ENCODE results near the gene CBX3. TPM values are rescaled to one million over a fixed set of nuclear protein-coding genes. Genes with fewer than 3 reads are reported as not detected.
"Not testable (repeated sequence)": the region's sequence is repeated elsewhere in the genome, so short reads cannot be mapped to it uniquely, and the experiment has no call there.

Gene CBX3
- total RNA-seq, 4 donors from 2014 or later, result 61.1 to 92.1 (median 83.3) TPM

DNA sequence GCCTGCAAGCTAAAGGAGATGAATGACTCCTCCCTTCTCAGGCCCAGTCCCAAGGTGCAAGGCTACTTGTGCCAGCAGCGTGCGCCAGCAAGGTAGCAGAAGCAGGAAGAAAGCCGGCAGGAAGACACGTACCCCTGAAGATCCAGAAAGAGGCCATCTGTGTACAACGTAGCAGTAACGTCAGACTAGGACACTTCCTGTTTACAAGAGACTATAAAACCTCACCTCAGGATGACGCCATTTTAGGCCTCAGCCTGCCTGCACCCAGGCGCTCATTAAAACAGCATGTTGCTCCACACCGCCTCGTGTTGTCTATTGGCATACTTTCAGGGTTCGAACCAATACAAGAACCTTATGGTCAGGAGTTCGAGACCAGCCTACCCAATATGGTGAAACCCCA, 48.7 kb downstream of the CBX3 start:
- WGBS, 2 donors (ENCODE audit: low coverage in 1 of 2), result 60% methylated on average over 2 of the region's 12 CpGs; no CpG with 5 or more reads in 1 of the 2 donors
- no peak for ATAC-seq

DNA sequence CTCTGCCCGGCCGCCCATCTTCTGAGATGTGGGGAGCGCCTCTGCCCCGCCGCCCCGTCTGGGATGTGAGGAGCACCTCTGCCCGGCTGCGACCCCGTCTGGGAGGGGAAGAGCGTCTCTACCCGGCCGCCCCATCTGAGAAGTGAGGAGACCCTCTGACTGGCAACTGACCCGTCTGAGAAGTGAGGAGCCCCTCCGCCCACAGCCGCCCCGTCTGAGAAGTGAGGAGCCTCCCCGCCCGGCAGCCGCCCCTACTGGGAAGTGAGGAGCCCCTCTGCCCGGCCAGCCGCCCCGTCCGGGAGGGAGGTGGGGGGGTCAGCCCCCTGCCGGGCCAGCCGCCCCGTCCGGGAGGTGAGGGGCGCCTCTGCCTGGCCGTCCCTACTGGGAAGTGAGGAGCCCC, 60.3 kb downstream of the CBX3 start:
- not testable (repeated sequence) for H3K27ac ChIP-seq, H3K4me1 ChIP-seq, ATAC-seq, H3K27me3 ChIP-seq, H3K36me3 ChIP-seq, H3K4me3 ChIP-seq
- H3K9me3 ChIP-seq, result peaks cover 0 to 16% (median 0%) of the 10 kb centered on the region in 3 donors
- no CpG with 5 or more reads among the region's 29 CpGs for WGBS, 2 donors (ENCODE audit: low coverage in 1 of 2)

More for the DNA sequence above, 48.7 kb downstream of the CBX3 start:
- H3K4me1 ChIP-seq, result no peaks in the 10 kb centered on the region
- H3K4me3 ChIP-seq, result no peak overlapping the region
- H3K27me3 ChIP-seq, result peaks cover 21% of the 10 kb centered on the region
- H3K27ac ChIP-seq, result no peak overlapping the region
- TF ChIP-seq EP300 (IDR thresholded peaks at IDR 0.05) (no peak), POLR2A (IDR thresholded peaks at IDR 0.05) (no peak), POLR2AphosphoS5 (IDR thresholded peaks at IDR 0.05) (no peak)
- TF ChIP-seq, protein P1, sequence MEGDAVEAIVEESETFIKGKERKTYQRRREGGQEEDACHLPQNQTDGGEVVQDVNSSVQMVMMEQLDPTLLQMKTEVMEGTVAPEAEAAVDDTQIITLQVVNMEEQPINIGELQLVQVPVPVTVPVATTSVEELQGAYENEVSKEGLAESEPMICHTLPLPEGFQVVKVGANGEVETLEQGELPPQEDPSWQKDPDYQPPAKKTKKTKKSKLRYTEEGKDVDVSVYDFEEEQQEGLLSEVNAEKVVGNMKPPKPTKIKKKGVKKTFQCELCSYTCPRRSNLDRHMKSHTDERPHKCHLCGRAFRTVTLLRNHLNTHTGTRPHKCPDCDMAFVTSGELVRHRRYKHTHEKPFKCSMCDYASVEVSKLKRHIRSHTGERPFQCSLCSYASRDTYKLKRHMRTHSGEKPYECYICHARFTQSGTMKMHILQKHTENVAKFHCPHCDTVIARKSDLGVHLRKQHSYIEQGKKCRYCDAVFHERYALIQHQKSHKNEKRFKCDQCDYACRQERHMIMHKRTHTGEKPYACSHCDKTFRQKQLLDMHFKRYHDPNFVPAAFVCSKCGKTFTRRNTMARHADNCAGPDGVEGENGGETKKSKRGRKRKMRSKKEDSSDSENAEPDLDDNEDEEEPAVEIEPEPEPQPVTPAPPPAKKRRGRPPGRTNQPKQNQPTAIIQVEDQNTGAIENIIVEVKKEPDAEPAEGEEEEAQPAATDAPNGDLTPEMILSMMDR (IDR thresholded peaks at IDR 0.05), result no peak
- H3K9me3 ChIP-seq, result no peaks in the 10 kb centered on the region
- H3K36me3 ChIP-seq, result no peaks in the 10 kb centered on the region

Other genes starting within 250 kb of the CBX3 start
- gene NFE2L3, start 49.5 kb upstream of the CBX3 start, total RNA-seq, result 1 to 10 TPM in 3 of 4 donors, under 1 TPM in 1; 0.62 to 4.4 (median 2.2) TPM
- 100 to 1,000 TPM; 171 to 210 (median 189) TPM for gene HNRNPA2B1, start 999 bp upstream of the CBX3 start, total RNA-seq
- 1 to 10 TPM; 1.9 to 6.9 (median 4.0) TPM for gene SNX10, start 90.1 kb downstream of the CBX3 start, total RNA-seq